ENCODE measurements around the gene CD93. TPM values are rescaled to one million over a fixed set of nuclear protein-coding genes. Genes with fewer than 3 reads are reported as not detected.

Gene CD93
- total and polyA plus RNA-seq, 2 donors from 2014 or later: 9.9 to 104 TPM

- DNase-seq (no peak), FAIRE-seq (no peak)
- intact Hi-C loops (cut with DNase I): no loop called here
- no peak for TF ChIP-seq CTCF (IDR thresholded peaks at IDR 0.05; ENCODE audit: borderline replicate concordance, extremely low read depth, insufficient read depth)
- Histone ChIP-seq H3K9me3 (ENCODE audit: control insufficient read depth in 2 of 3, insufficient read depth in 1 of 3, low read length in 3 of 3) (no peaks in the 10 kb centered on the region), H3K9ac (ENCODE audit: low read length in 3 of 3) (no peak overlapping the region), H3K4me1 (ENCODE audit: control insufficient read depth in 2 of 3, insufficient read depth in 2 of 3, low read depth in 1 of 3, low read length in 3 of 3) (peaks cover 0 to 6% (median 0%) of the 10 kb centered on the region in 3 donors), H3K27ac (ENCODE audit: low read depth in 2 of 2, low read length in 2 of 2) (no peak overlapping the region), H3K27me3 (ENCODE audit: control insufficient read depth, insufficient read depth, low read length) (no peaks in the 10 kb centered on the region), H3K4me3 (ENCODE audit: low read length in 3 of 3) (no peak overlapping the region), H3K36me3 (ENCODE audit: control insufficient read depth in 2 of 3, insufficient read depth in 3 of 3, low read length in 3 of 3) (no peaks in the 10 kb centered on the region)
Measured at GRCh38 chr20:23122796-23123655, 36.9 kb upstream of the CD93 start.

GRCh38 chr20:23122321-23122720, 36.2 kb upstream of the CD93 start:
- DNase-seq (no peak), FAIRE-seq (no peak)
- Histone ChIP-seq H3K9me3 (ENCODE audit: control insufficient read depth in 2 of 3, insufficient read depth in 1 of 3, low read length in 3 of 3) (no peaks in the 10 kb centered on the region), H3K27ac (ENCODE audit: low read depth in 2 of 2, low read length in 2 of 2) (no peak overlapping the region), H3K27me3 (ENCODE audit: control insufficient read depth, insufficient read depth, low read length) (no peaks in the 10 kb centered on the region), H3K9ac (ENCODE audit: low read length in 3 of 3) (no peak overlapping the region), H3K4me1 (ENCODE audit: control insufficient read depth in 2 of 3, insufficient read depth in 2 of 3, low read depth in 1 of 3, low read length in 3 of 3) (peaks cover 0 to 6% (median 0%) of the 10 kb centered on the region in 3 donors), H3K4me3 (ENCODE audit: low read length in 3 of 3) (no peak overlapping the region), H3K36me3 (ENCODE audit: control insufficient read depth in 2 of 3, insufficient read depth in 3 of 3, low read length in 3 of 3) (no peaks in the 10 kb centered on the region)
- intact Hi-C loops (cut with DNase I): no loop called here
- TF ChIP-seq CTCF (IDR thresholded peaks at IDR 0.05; ENCODE audit: borderline replicate concordance, extremely low read depth, insufficient read depth): no peak

DNA sequence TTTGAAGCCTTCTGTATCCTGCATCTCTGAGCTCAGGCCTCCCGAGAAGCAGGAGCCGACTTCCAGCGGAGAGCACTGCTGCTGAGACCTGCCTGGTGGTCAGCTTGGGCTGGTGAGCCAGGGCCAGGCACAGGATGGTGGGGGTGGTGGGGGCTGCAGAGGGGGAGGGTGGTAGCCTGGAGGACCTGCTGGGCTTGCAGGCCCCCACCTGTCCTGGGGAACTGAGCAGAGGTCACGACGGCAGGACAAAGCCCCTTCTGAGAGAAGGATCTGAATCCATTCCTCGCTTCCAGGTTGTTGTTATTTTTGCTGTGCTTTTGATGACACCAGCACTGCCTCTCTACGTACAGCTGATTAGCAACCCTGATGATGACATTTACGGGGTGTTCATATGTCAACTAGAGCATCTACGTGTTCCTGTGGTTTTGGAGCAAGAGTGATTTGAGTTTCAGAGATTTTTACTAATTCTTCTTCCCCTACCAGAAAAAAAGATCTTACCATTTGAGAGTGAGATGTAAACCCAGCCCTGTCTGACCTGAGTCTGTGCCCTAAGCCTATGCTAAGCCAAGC, 35.7 kb upstream of the CD93 start:
- no peak overlapping the region for H3K27ac ChIP-seq (ENCODE audit: low read depth in 2 of 2, low read length in 2 of 2)
- no peak overlapping the region for H3K4me3 ChIP-seq (ENCODE audit: low read length in 3 of 3)
- H3K27me3 ChIP-seq (ENCODE audit: control insufficient read depth, insufficient read depth, low read length): no peaks in the 10 kb centered on the region
- no peaks in the 10 kb centered on the region for H3K9me3 ChIP-seq (ENCODE audit: control insufficient read depth in 2 of 3, insufficient read depth in 1 of 3, low read length in 3 of 3)
- H3K4me1 ChIP-seq (ENCODE audit: control insufficient read depth in 2 of 3, insufficient read depth in 2 of 3, low read depth in 1 of 3, low read length in 3 of 3): peaks cover 0 to 6% (median 0%) of the 10 kb centered on the region in 3 donors
- TF ChIP-seq CTCF (IDR thresholded peaks at IDR 0.05; ENCODE audit: borderline replicate concordance, extremely low read depth, insufficient read depth): no peak
- DNase-seq (no peak), FAIRE-seq (no peak)
- H3K9ac ChIP-seq (ENCODE audit: low read length in 3 of 3): no peak overlapping the region
- intact Hi-C loops (cut with DNase I): no loop called here
- H3K36me3 ChIP-seq (ENCODE audit: control insufficient read depth in 2 of 3, insufficient read depth in 3 of 3, low read length in 3 of 3): no peaks in the 10 kb centered on the region
